ENCODE measurements around the gene MORN2. TPM values are rescaled to one million over a fixed set of nuclear protein-coding genes. Genes with fewer than 3 reads are reported as not detected.

Gene MORN2
- total RNA-seq, 1 experiment from 2014 or later, result 8.0 TPM

DNA sequence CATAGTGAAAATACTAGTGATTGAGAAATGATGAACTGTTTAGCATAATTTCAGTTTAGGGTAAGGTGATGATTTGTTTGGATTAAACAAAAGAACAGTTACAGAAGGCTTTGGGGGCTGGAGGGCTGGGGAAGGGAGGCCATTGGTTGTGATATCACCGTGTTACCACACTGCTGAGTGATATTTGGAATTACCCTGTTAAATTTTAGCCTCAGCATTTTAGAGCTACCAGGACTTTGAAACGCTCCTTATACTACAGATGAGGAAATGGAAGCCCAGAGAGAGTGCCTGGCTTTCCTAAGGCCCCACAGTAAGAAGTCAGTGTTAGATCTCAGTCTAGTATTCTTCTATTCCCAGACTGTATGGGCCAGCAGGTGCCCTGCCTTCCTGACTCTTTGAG, 29.5 kb downstream of the MORN2 start:
- Histone ChIP-seq H2AFZ (ENCODE audit: low read length) (no peak overlapping the region), H3K9me3 (ENCODE audit: control insufficient read depth, low read depth, low read length) (no peaks in the 10 kb centered on the region)

More for the DNA sequence above, 29.5 kb downstream of the MORN2 start:
- H2BK5ac ChIP-seq (ENCODE audit: insufficient read length, low read length), result no peak overlapping the region
- H2BK15ac ChIP-seq (ENCODE audit: low read depth, low read length), result no peak overlapping the region
- Mint-ChIP-seq H3K9me3 (no peaks in the 10 kb centered on the region), H3K27me3 (ENCODE audit: low read depth) (no peaks in the 10 kb centered on the region), H3K4me1 (0 out of 4 replicates have a peak, but pooled peaks cover 0 to 3% of the 10 kb centered on the region in 2 experiments), H3K27ac (no peak overlapping the region), H3K4me3 (no peak overlapping the region), H3K36me3 (ENCODE audit: insufficient read depth in 1 of 3, low read depth in 3 of 3) (no peaks in the 10 kb centered on the region)
- no peak overlapping the region for H3T11ph ChIP-seq (ENCODE audit: low read length)
- H3K18ac ChIP-seq (ENCODE audit: insufficient read length, low read depth, low read length), result no peak overlapping the region
- DNase-seq, result no peak
- no peak overlapping the region for H3K4me2 ChIP-seq (ENCODE audit: insufficient read depth, insufficient read length, low read length)
- H3K4ac ChIP-seq (ENCODE audit: low read depth, low read length), result no peak overlapping the region
- H3K14ac ChIP-seq (ENCODE audit: insufficient read depth, low read length), result no peak overlapping the region
- no peak overlapping the region for H2AK5ac ChIP-seq (ENCODE audit: insufficient read length, low read length)
- no peaks in the 10 kb centered on the region for H3K79me1 ChIP-seq (ENCODE audit: insufficient read depth, low read depth, low read length, poor library complexity, severe bottlenecking)
- no peak overlapping the region for H3K9ac ChIP-seq (ENCODE audit: extremely low read depth, insufficient read length, low read length)
- H4K20me1 ChIP-seq (ENCODE audit: control insufficient read depth, insufficient read depth, insufficient read length), result no peaks in the 10 kb centered on the region
- no peak overlapping the region for H3K27ac ChIP-seq (ENCODE audit: insufficient read length, low read depth, low read length)
- H2BK120ac ChIP-seq (ENCODE audit: low read depth, low read length, poor library complexity, severe bottlenecking), result no peak overlapping the region
- no peak overlapping the region for H2BK20ac ChIP-seq (ENCODE audit: low read depth, low read length, poor library complexity, severe bottlenecking)
- H3K23ac ChIP-seq (ENCODE audit: insufficient read length, low read depth, low read length), result no peak overlapping the region
- no peaks in the 10 kb centered on the region for H3K23me2 ChIP-seq (ENCODE audit: insufficient read length, low read depth, low read length, poor library complexity, severe bottlenecking)
- no peak overlapping the region for H2BK12ac ChIP-seq (ENCODE audit: insufficient read length, low read depth, low read length)
- TF ChIP-seq, protein P1, sequence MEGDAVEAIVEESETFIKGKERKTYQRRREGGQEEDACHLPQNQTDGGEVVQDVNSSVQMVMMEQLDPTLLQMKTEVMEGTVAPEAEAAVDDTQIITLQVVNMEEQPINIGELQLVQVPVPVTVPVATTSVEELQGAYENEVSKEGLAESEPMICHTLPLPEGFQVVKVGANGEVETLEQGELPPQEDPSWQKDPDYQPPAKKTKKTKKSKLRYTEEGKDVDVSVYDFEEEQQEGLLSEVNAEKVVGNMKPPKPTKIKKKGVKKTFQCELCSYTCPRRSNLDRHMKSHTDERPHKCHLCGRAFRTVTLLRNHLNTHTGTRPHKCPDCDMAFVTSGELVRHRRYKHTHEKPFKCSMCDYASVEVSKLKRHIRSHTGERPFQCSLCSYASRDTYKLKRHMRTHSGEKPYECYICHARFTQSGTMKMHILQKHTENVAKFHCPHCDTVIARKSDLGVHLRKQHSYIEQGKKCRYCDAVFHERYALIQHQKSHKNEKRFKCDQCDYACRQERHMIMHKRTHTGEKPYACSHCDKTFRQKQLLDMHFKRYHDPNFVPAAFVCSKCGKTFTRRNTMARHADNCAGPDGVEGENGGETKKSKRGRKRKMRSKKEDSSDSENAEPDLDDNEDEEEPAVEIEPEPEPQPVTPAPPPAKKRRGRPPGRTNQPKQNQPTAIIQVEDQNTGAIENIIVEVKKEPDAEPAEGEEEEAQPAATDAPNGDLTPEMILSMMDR (conservative IDR thresholded peaks at IDR 0.05), result no peak
- H3K4me1 ChIP-seq (ENCODE audit: insufficient read depth, low read length), result no peaks in the 10 kb centered on the region
- no CpG with 5 or more reads among the region's 2 CpGs for WGBS (ENCODE audit: extremely low coverage, insufficient read length, low lambda C conversion rate)
- no peaks in the 10 kb centered on the region for H3K27me3 ChIP-seq (ENCODE audit: insufficient read depth, low read length)
- no peaks in the 10 kb centered on the region for H3K79me2 ChIP-seq (ENCODE audit: insufficient read depth, low read length)
- no peak overlapping the region for H4K91ac ChIP-seq (ENCODE audit: insufficient read length, low read depth, low read length)
- no peak overlapping the region for H4K5ac ChIP-seq (ENCODE audit: insufficient read length, low read depth, low read length)
- no peak overlapping the region for H4K8ac ChIP-seq (replicated peaks; ENCODE audit: insufficient read length, low read depth, low read length)
- no peak overlapping the region for H3K56ac ChIP-seq (ENCODE audit: insufficient read length, low read depth, low read length)
